Thoracic aorta (tissue), 2 donors: Measurements from ENCODE around the gene DHDH. TPM values are rescaled to one million over a fixed set of nuclear protein-coding genes. Genes with fewer than 3 reads are reported as not detected.
A peak's percentile ranks its signal among the peaks of the same experiment; 100 is the strongest.
"Not testable (repeated sequence)": the region's sequence is repeated elsewhere in the genome, so short reads cannot be mapped to it uniquely, and the experiment has no call there.

Experiments
- ATAC-seq: fragments of 150-250 bp; one replicate; pipeline ENCODE4 v1.8.0; 2017; ENCODE audit warnings: low read depth; ENCODE audit not compliant: insufficient number of reproducible peaks, low FRiP score
- DNase-seq: peaks from one replicate; pipeline ENCODE4 v3.0.0-alpha.2; 2020; ENCODE audit warnings: low spot score
- H3K27ac ChIP-seq, 2 donors: fragments of 200-600 bp; sonication (generic); 1 replicate in 1 of 2; 2 replicates in 1 of 2; pipeline ENCODE4 v1.5.1; 2016; ENCODE audit warnings: mild to moderate bottlenecking in 2 of 2, moderate library complexity in 2 of 2
- H3K27me3 ChIP-seq: fragments of 200-600 bp; sonication (generic); replicated peaks from 2 replicates; pipeline ENCODE4 v1.6.0; 2016; ENCODE audit warnings: mild to moderate bottlenecking; ENCODE audit not compliant: insufficient read depth
- H3K36me3 ChIP-seq: fragments of 200-600 bp; sonication (generic); one replicate; pipeline ENCODE4 v1.5.1; 2016
- H3K4me1 ChIP-seq, 2 donors: fragments of 200-600 bp; sonication (generic); 1 replicate in 1 of 2; 2 replicates in 1 of 2; pipeline versions ENCODE4 v1.5.1 to v1.6.0; 2016; ENCODE audit warnings: low read depth in 2 of 2, mild to moderate bottlenecking in 1 of 2; ENCODE audit not compliant: control insufficient read depth in 1 of 2
- H3K4me3 ChIP-seq: fragments of 200-600 bp; sonication (generic); 2 replicates; pipeline ENCODE4 v1.5.1; 2016; ENCODE audit warnings: mild to moderate bottlenecking
- H3K9me3 ChIP-seq: fragments of 200-600 bp; sonication (generic); 2 replicates; pipeline ENCODE4 v1.5.1; 2016
- total RNA-seq, 2 donors: library from RNA; depleted of rRNA; stranded (reverse); fragments of >200 nt; gene quantifications; one replicate each; pipeline versions ENCODE4 v1.1.0 to v1.2.3, GENCODE V29; 2016
- TF ChIP-seq, protein P1 (sequence below): fragments of 200-600 bp; sonication (generic); IDR thresholded peaks from one replicate; pipeline ENCODE4 v1.5.1; 2019; ENCODE audit warnings: antibody characterized with exemption

Gene DHDH
- 1 to 10 TPM in 1 of 2 donors, not detected in 1; 3.7 TPM for total RNA-seq

DNA sequence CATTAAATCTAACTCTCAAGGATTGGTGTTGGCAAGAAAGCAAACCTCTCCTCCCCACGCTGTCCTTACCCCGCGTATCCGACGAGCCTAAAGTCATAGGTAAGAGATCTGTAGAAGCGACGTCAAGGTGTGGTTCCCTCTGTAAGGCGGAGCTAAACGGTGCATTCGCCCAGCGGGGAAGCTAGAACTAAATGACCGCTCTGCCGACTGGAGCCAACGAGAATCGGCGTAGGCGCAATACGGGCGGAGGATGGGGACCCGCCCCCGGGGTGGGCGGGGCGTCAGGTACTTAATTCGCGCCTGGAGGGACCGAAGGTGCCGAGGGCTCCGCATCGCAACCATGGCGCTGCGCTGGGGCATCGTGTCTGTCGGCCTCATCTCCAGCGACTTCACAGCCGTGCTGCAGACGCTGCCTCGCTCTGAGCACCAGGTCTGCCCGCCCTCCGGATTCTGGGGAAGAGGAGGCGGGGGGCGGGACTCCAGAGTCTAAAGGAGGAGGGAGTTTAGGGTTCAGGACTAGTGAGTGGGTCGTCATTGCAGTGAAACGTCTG is at the start of gene DHDH:
Gene DHDH (plus strand): TSS at position 318 of the 551 bp plus-strand sequence. CDS start 23 bp downstream, at position 341.
- ATAC-seq = peak; percentile 58
- no peak within 1 kb of the TSS for H3K27ac ChIP-seq
- TF ChIP-seq, protein P1, sequence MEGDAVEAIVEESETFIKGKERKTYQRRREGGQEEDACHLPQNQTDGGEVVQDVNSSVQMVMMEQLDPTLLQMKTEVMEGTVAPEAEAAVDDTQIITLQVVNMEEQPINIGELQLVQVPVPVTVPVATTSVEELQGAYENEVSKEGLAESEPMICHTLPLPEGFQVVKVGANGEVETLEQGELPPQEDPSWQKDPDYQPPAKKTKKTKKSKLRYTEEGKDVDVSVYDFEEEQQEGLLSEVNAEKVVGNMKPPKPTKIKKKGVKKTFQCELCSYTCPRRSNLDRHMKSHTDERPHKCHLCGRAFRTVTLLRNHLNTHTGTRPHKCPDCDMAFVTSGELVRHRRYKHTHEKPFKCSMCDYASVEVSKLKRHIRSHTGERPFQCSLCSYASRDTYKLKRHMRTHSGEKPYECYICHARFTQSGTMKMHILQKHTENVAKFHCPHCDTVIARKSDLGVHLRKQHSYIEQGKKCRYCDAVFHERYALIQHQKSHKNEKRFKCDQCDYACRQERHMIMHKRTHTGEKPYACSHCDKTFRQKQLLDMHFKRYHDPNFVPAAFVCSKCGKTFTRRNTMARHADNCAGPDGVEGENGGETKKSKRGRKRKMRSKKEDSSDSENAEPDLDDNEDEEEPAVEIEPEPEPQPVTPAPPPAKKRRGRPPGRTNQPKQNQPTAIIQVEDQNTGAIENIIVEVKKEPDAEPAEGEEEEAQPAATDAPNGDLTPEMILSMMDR = no peak

DNA sequence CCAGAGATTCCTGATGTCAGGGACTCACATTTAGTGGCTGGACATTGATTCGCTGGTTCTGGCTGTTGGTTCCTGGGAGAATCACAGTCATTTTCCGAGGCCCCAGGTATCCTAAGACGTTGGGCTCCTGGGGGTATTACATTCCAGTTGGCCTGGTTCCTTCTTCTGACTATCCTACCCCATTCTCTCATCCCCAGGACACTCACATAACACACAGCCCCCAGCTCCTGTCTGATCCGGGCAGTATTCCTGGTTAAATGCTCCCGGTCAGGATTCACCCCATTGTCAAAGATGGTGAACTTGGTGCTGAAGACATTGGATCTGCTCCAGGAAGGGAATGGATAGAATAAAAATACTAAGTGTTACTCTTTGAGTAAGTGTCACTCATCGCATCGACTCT is 49.8 kb upstream of the DHDH start:
- Histone ChIP-seq H3K27me3 (no peaks in the 10 kb centered on the region), H3K4me1 (peaks cover 10 to 12% of the 10 kb centered on the region in 2 donors), H3K4me3 (no peak overlapping the region), H3K27ac (no peak overlapping the region), H3K9me3 (no peaks in the 10 kb centered on the region), H3K36me3 (no peaks in the 10 kb centered on the region)
- no peak for ATAC-seq
- TF ChIP-seq, protein P1 = no peak
- DNase-seq = no peak

More for the DNA sequence above, at the start of gene DHDH:
- no peak for DNase-seq
- no peaks in the 10 kb centered on the region for H3K27me3 ChIP-seq
- H3K4me1 ChIP-seq = peaks cover 0 to 7% of the 10 kb centered on the region in 2 donors
- H3K9me3 ChIP-seq = no peaks in the 10 kb centered on the region
- H3K36me3 ChIP-seq = no peaks in the 10 kb centered on the region
- peak within 1 kb of the TSS; percentile 80 for H3K4me3 ChIP-seq

DNA sequence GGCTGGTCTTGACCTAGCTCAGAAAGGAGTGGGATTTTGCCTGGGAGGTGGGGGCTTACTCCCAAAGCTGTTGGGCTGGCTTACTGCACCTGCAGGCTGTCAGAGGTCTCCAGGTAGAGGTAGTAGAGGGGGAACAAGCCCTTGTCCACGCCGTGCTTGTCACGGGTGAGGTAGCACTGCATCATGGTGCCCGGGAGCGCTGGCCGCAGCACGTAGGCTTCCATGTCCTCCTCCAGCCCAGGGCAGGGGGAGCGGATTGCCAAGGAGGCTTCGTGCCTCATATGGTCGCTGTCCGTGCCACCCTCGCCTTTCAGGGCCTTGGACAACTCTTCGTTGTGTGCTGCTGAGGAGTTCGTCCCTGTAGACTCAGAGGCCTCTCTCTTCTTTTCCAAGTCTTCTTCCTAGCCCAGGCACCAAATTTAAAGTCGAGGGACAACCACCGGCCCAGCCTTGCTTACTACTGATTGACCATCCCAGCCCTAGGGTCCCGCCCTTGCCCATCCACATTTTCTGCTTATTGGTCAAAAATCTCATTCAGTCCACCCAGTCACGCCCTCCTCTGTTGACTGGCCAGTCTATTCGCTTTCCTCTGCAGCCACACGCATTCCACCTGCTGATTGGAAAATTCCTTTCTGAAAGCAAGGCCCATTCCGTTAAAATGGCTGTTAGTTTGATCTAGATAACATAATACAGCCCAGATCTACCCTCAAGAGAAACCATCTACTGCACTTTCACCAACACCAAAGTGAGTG is 45.5 kb upstream of the DHDH start:
- Histone ChIP-seq H3K9me3 (no peaks in the 10 kb centered on the region), H3K4me1 (no peaks in the 10 kb centered on the region), H3K27ac (no peak overlapping the region), H3K27me3 (no peaks in the 10 kb centered on the region), H3K4me3 (no peak overlapping the region), H3K36me3 (no peaks in the 10 kb centered on the region)
- ATAC-seq = no peak
- TF ChIP-seq, protein P1 = no peak
- DNase-seq = no peak

DNA sequence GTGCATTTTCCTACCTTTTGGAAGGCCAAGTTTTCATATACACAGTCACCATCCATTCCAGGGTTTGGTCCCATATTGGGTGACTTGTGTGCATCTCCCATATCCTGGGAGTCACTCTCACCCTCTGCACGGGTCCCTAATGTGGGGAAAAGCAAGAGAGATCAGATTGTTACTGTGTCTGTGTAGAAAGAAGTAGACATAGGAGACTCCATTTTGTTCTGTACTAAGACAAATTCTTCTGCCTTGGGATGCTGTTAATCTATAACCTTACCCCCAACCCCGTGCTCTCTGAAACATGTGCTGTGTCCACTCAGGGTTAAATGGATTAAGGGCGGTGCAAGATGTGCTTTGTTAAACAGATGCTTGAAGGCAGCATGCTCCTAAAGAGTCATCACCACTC is 44.0 kb upstream of the DHDH start:
- H3K27ac ChIP-seq, H3K9me3 ChIP-seq, DNase-seq, ATAC-seq, H3K4me3 ChIP-seq, H3K27me3 ChIP-seq, H3K36me3 ChIP-seq, H3K4me1 ChIP-seq: not testable (repeated sequence)

DNA sequence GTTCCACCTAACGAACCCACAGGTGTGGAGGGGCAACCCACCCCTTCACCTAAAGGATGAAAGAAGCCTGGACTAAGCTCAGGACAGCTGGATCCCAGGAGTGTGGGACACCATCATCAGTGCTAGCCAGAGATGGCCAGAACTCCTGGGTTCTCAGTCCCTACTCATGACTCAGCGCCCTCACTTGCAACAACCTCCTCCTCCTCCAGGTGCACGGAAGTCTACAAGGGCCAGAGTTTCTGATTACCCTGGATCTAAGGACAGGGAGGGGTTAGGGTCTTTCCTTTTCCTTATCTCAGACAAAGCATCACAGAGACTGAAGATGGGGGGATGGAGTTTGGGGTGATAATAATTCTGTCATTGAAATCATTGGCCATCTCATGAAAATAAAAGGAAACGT is 42.9 kb upstream of the DHDH start:
- no peaks in the 10 kb centered on the region for H3K36me3 ChIP-seq
- H3K4me1 ChIP-seq = peaks cover 0 to 4% of the 10 kb centered on the region in 2 donors
- no peak overlapping the region for H3K27ac ChIP-seq
- ATAC-seq (no peak), DNase-seq (no peak)
- TF ChIP-seq, protein P1 = no peak
- H3K27me3 ChIP-seq = no peaks in the 10 kb centered on the region
- no peak overlapping the region for H3K4me3 ChIP-seq
- H3K9me3 ChIP-seq = no peaks in the 10 kb centered on the region
